ENCODE data around the gene GOLM1.

GOLM1 gene

GRCh38 chr9:86043999-86044398 lies 55.4 kb downstream of the GOLM1 start:
- no peak overlapping the region for H2BK12ac ChIP-seq (ENCODE audit: low read length)
- H2BK120ac ChIP-seq (ENCODE audit: insufficient read depth, low read length, poor library complexity) = no peak overlapping the region
- H3K36me3 ChIP-seq (ENCODE audit: control insufficient read depth in 1 of 2, insufficient read depth in 2 of 2, low read length in 2 of 2) = peaks cover 0 to 3% of the 10 kb centered on the region in 2 experiments
- no peak overlapping the region for H3K27ac ChIP-seq (ENCODE audit: low read depth, low read length)
- DNase-seq = no peak
- H3K79me1 ChIP-seq (ENCODE audit: low read length) = no peaks in the 10 kb centered on the region
- H2BK5ac ChIP-seq (ENCODE audit: low read depth, low read length, poor library complexity) = no peak overlapping the region
- no peak overlapping the region for H4K91ac ChIP-seq (ENCODE audit: low read depth, low read length)
- no peak overlapping the region for H2AK5ac ChIP-seq (ENCODE audit: low read length)
- H2AFZ ChIP-seq (ENCODE audit: insufficient read depth, low read length, poor library complexity) = no peak overlapping the region
- no peak overlapping the region for H3K4ac ChIP-seq (ENCODE audit: low read depth, low read length)
- H3K18ac ChIP-seq (ENCODE audit: low read length) = no peak overlapping the region
- no peak overlapping the region for H3K23ac ChIP-seq (ENCODE audit: low read length)
- no peak overlapping the region for H4K12ac ChIP-seq (ENCODE audit: low read depth, low read length)
- no peak overlapping the region for H4K8ac ChIP-seq (ENCODE audit: low read depth, low read length)
- WGBS (ENCODE audit: extremely low coverage, insufficient coverage, insufficient read length) = no CpG with 5 or more reads among the region's 4 CpGs
- H3K4me1 ChIP-seq (ENCODE audit: control insufficient read depth in 1 of 2, insufficient read depth in 2 of 2, low read length in 2 of 2) = no peaks in the 10 kb centered on the region
- H3K79me2 ChIP-seq (ENCODE audit: control insufficient read depth, insufficient read depth, low read length, poor library complexity) = no peaks in the 10 kb centered on the region
- no peaks in the 10 kb centered on the region for H3K9me3 ChIP-seq (ENCODE audit: insufficient read depth, low read depth, low read length)
- no peak overlapping the region for H3K4me2 ChIP-seq (ENCODE audit: low read length)
- H3K9ac ChIP-seq (ENCODE audit: low read length) = no peak overlapping the region
- H3K27me3 ChIP-seq (ENCODE audit: insufficient read depth, low read length) = no peaks in the 10 kb centered on the region
- H3K14ac ChIP-seq (ENCODE audit: low read length) = no peak overlapping the region
- H3K4me3 ChIP-seq (ENCODE audit: low read depth, low read length) = no peak overlapping the region

GRCh38 chr9:86043586-86043985 lies 55.8 kb downstream of the GOLM1 start:
- Histone ChIP-seq H3K79me2 (ENCODE audit: control insufficient read depth, insufficient read depth, low read length, poor library complexity) (no peaks in the 10 kb centered on the region), H3K4me1 (ENCODE audit: control insufficient read depth in 1 of 2, insufficient read depth in 2 of 2, low read length in 2 of 2) (no peaks in the 10 kb centered on the region), H4K91ac (ENCODE audit: low read depth, low read length) (no peak overlapping the region), H3K9ac (ENCODE audit: low read length) (no peak overlapping the region), H3K27ac (ENCODE audit: low read depth, low read length) (no peak overlapping the region), H3K36me3 (ENCODE audit: control insufficient read depth in 1 of 2, insufficient read depth in 2 of 2, low read length in 2 of 2) (peaks cover 0 to 3% of the 10 kb centered on the region in 2 experiments), H3K4me2 (ENCODE audit: low read length) (no peak overlapping the region), H4K12ac (ENCODE audit: low read depth, low read length) (no peak overlapping the region), H3K23ac (ENCODE audit: low read length) (no peak overlapping the region), H3K27me3 (ENCODE audit: insufficient read depth, low read length) (no peaks in the 10 kb centered on the region), H2BK12ac (ENCODE audit: low read length) (no peak overlapping the region), H3K4ac (ENCODE audit: low read depth, low read length) (no peak overlapping the region), H2AK5ac (ENCODE audit: low read length) (no peak overlapping the region), H2AFZ (ENCODE audit: insufficient read depth, low read length, poor library complexity) (no peak overlapping the region), H3K4me3 (ENCODE audit: low read depth, low read length) (no peak overlapping the region), H3K14ac (ENCODE audit: low read length) (no peak overlapping the region), H2BK120ac (ENCODE audit: insufficient read depth, low read length, poor library complexity) (no peak overlapping the region), H3K9me3 (ENCODE audit: insufficient read depth, low read depth, low read length) (no peaks in the 10 kb centered on the region), H3K18ac (ENCODE audit: low read length) (no peak overlapping the region), H2BK5ac (ENCODE audit: low read depth, low read length, poor library complexity) (no peak overlapping the region), H3K79me1 (ENCODE audit: low read length) (no peaks in the 10 kb centered on the region), H4K8ac (ENCODE audit: low read depth, low read length) (no peak overlapping the region)
- no peak for DNase-seq
- no CpG with 5 or more reads among the region's 5 CpGs for WGBS (ENCODE audit: extremely low coverage, insufficient coverage, insufficient read length)

GRCh38 chr9:86042199-86042978 lies 57.0 kb downstream of the GOLM1 start:
- Histone ChIP-seq H3K14ac (ENCODE audit: low read length) (no peak overlapping the region), H3K27ac (ENCODE audit: low read depth, low read length) (no peak overlapping the region), H3K79me1 (ENCODE audit: low read length) (no peaks in the 10 kb centered on the region), H3K36me3 (ENCODE audit: control insufficient read depth in 1 of 2, insufficient read depth in 2 of 2, low read length in 2 of 2) (peaks cover 0 to 3% of the 10 kb centered on the region in 2 experiments), H2AK5ac (ENCODE audit: low read length) (no peak overlapping the region), H4K8ac (ENCODE audit: low read depth, low read length) (no peak overlapping the region), H2BK120ac (ENCODE audit: insufficient read depth, low read length, poor library complexity) (no peak overlapping the region), H3K4ac (ENCODE audit: low read depth, low read length) (no peak overlapping the region), H3K4me3 (ENCODE audit: low read depth, low read length) (no peak overlapping the region), H3K9me3 (ENCODE audit: insufficient read depth, low read depth, low read length) (no peaks in the 10 kb centered on the region), H4K12ac (ENCODE audit: low read depth, low read length) (no peak overlapping the region), H2BK12ac (ENCODE audit: low read length) (no peak overlapping the region), H3K4me1 (ENCODE audit: control insufficient read depth in 1 of 2, insufficient read depth in 2 of 2, low read length in 2 of 2) (no peaks in the 10 kb centered on the region), H2AFZ (ENCODE audit: insufficient read depth, low read length, poor library complexity) (no peak overlapping the region), H3K9ac (ENCODE audit: low read length) (no peak overlapping the region), H3K27me3 (ENCODE audit: insufficient read depth, low read length) (no peaks in the 10 kb centered on the region), H2BK5ac (ENCODE audit: low read depth, low read length, poor library complexity) (no peak overlapping the region), H4K91ac (ENCODE audit: low read depth, low read length) (no peak overlapping the region), H3K79me2 (ENCODE audit: control insufficient read depth, insufficient read depth, low read length, poor library complexity) (no peaks in the 10 kb centered on the region), H3K4me2 (ENCODE audit: low read length) (no peak overlapping the region), H3K18ac (ENCODE audit: low read length) (no peak overlapping the region), H3K23ac (ENCODE audit: low read length) (no peak overlapping the region)
- no peak for DNase-seq
- no CpG with 5 or more reads among the region's 5 CpGs for WGBS (ENCODE audit: extremely low coverage, insufficient coverage, insufficient read length)

GRCh38 chr9:86041311-86041741 lies 58.0 kb downstream of the GOLM1 start:
- Histone ChIP-seq H3K23ac (ENCODE audit: low read length) (no peak overlapping the region), H2BK12ac (ENCODE audit: low read length) (no peak overlapping the region), H2AK5ac (ENCODE audit: low read length) (no peak overlapping the region), H3K79me2 (ENCODE audit: control insufficient read depth, insufficient read depth, low read length, poor library complexity) (no peaks in the 10 kb centered on the region), H3K36me3 (ENCODE audit: control insufficient read depth in 1 of 2, insufficient read depth in 2 of 2, low read length in 2 of 2) (peaks cover 0 to 3% of the 10 kb centered on the region in 2 experiments), H2BK5ac (ENCODE audit: low read depth, low read length, poor library complexity) (no peak overlapping the region), H4K91ac (ENCODE audit: low read depth, low read length) (no peak overlapping the region), H3K18ac (ENCODE audit: low read length) (no peak overlapping the region), H4K8ac (ENCODE audit: low read depth, low read length) (no peak overlapping the region), H2BK120ac (ENCODE audit: insufficient read depth, low read length, poor library complexity) (no peak overlapping the region), H3K4me1 (ENCODE audit: control insufficient read depth in 1 of 2, insufficient read depth in 2 of 2, low read length in 2 of 2) (peaks cover 0 to 2% of the 10 kb centered on the region in 2 experiments), H2AFZ (ENCODE audit: insufficient read depth, low read length, poor library complexity) (no peak overlapping the region), H3K14ac (ENCODE audit: low read length) (no peak overlapping the region), H3K9ac (ENCODE audit: low read length) (no peak overlapping the region), H3K27me3 (ENCODE audit: insufficient read depth, low read length) (no peaks in the 10 kb centered on the region), H4K12ac (ENCODE audit: low read depth, low read length) (no peak overlapping the region), H3K27ac (ENCODE audit: low read depth, low read length) (no peak overlapping the region), H3K79me1 (ENCODE audit: low read length) (no peaks in the 10 kb centered on the region), H3K4ac (ENCODE audit: low read depth, low read length) (no peak overlapping the region), H3K4me2 (ENCODE audit: low read length) (no peak overlapping the region), H3K9me3 (ENCODE audit: insufficient read depth, low read depth, low read length) (no peaks in the 10 kb centered on the region), H3K4me3 (ENCODE audit: low read depth, low read length) (no peak overlapping the region)
- DNase-seq = no peak
- no CpG with 5 or more reads among the region's 8 CpGs for WGBS (ENCODE audit: extremely low coverage, insufficient coverage, insufficient read length)

Data from trophoblast cell (in vitro differentiated cells and primary cell).